Body of pancreas (tissue), 4 donors: ENCODE data around the gene TBCK. TPM values are rescaled to one million over a fixed set of nuclear protein-coding genes. Genes with fewer than 3 reads are reported as not detected.

Source experiments
- ATAC-seq: fragments of 150-250 bp; one replicate; pipeline ENCODE4 v1.9.1; 2016
- DNase-seq, 4 donors: peaks; one replicate each; pipeline ENCODE4 v3.0.0-alpha.2; 2019
- H3K27ac ChIP-seq, 4 donors: fragments of 200-600 bp; sonication (generic); 1 replicate in 3 of 4; 2 replicates in 1 of 4; pipeline versions ENCODE4 v1.5.1 to v1.6.1; 2016 to 2019; ENCODE audit warnings: mild to moderate bottlenecking in 1 of 4, mixed read lengths in 1 of 4, moderate library complexity in 1 of 4
- H3K27me3 ChIP-seq, 2 donors: fragments of 200-600 bp; sonication (generic); one replicate each; pipeline ENCODE4 v1.6.0; 2016; ENCODE audit warnings: mild to moderate bottlenecking in 1 of 2
- H3K36me3 ChIP-seq, 2 donors: fragments of 200-600 bp; sonication (generic); replicated peaks in 1 of 2; 2 replicates each; pipeline ENCODE4 v1.5.1; 2016; ENCODE audit warnings: low read depth in 2 of 2; ENCODE audit not compliant: insufficient read depth in 1 of 2
- H3K4me1 ChIP-seq: fragments of 200-600 bp; sonication (generic); one replicate; pipeline ENCODE4 v1.6.0; 2016
- H3K4me3 ChIP-seq, 2 donors: fragments of 200-600 bp; sonication (generic); 1 replicate in 1 of 2; 2 replicates in 1 of 2; pipeline ENCODE4 v1.5.1; 2016 to 2019
- H3K9me3 ChIP-seq, 3 donors: fragments of 200-600 bp; sonication (generic); 1 replicate in 2 of 3; 2 replicates in 1 of 3; pipeline ENCODE4 v1.5.1; 2016
- CTCF ChIP-seq, 7 experiments: fragments of 450-650 bp in 4 of 7; fragments of 200-600 bp in 3 of 7; sonication (generic) in 3 of 7; IDR thresholded peaks; one replicate each; pipeline ENCODE4 v1.5.1; 2016 to 2019; ENCODE audit warnings: antibody characterized with exemption in 7 of 7
- POLR2A ChIP-seq, 3 donors: fragments of 450-650 bp; IDR thresholded peaks; one replicate each; pipeline ENCODE4 v1.6.1; 2016; ENCODE audit warnings: antibody characterized with exemption in 3 of 3, mild to moderate bottlenecking in 2 of 3
- WGBS, 2 donors: methylation state at CpG; one replicate each; pipeline ENCODE4 v1.1.5; 2017; 5-methylcytosine and 5-hydroxymethylcytosine counted together
- intact Hi-C: fragments of 100-400 bp; cut with DNase I; formaldehyde crosslinking; loops from one replicate; pipeline ENCODE4 v1.15.1; 2023
- total RNA-seq, 2 donors: library from RNA; depleted of rRNA; stranded (reverse); fragments of >200 nt; gene quantifications; one replicate each; pipeline ENCODE4 v1.1.0, GENCODE V29; 2016

The TBCK gene
- total RNA-seq, 2 donors from 2014 or later: 24.7 to 28.5 TPM

GRCh38 chr4:106302062-106302438 is 14.0 kb downstream of the TBCK start:
- ATAC-seq: no peak
- intact Hi-C loops: no loop called here

GRCh38 chr4:106301393-106302061 is 14.5 kb downstream of the TBCK start:
- Histone ChIP-seq H3K4me3 (no peak overlapping the region), H3K27ac (no peak overlapping the region), H3K4me1 (no peaks in the 10 kb centered on the region), H3K27me3 (no peaks in the 10 kb centered on the region), H3K9me3 (no peaks in the 10 kb centered on the region), H3K36me3 (no peaks in the 10 kb centered on the region)
- ATAC-seq: no peak
- TF ChIP-seq CTCF (IDR thresholded peaks at IDR 0.05) (no peak), POLR2A (IDR thresholded peaks at IDR 0.05) (no peak)
- WGBS, 2 donors: 70 to 73% methylated on average over 2 of the region's 2 CpGs
- intact Hi-C loops: no loop called here
- DNase-seq: no peak

More at GRCh38 chr4:106302062-106302438, 14.0 kb downstream of the TBCK start:
- no peak for TF ChIP-seq POLR2A (IDR thresholded peaks at IDR 0.05)
- no peak for TF ChIP-seq CTCF (IDR thresholded peaks at IDR 0.05)
- 85 to 90% methylated on average over 4 of the region's 4 CpGs for WGBS, 2 donors
- Histone ChIP-seq H3K9me3 (no peaks in the 10 kb centered on the region), H3K4me3 (no peak overlapping the region), H3K27me3 (no peaks in the 10 kb centered on the region), H3K36me3 (no peaks in the 10 kb centered on the region), H3K27ac (no peak overlapping the region), H3K4me1 (no peaks in the 10 kb centered on the region)
- DNase-seq: no peak

- DNase-seq (no peak), ATAC-seq (no peak)
- Histone ChIP-seq H3K27me3 (no peaks in the 10 kb centered on the region), H3K9me3 (no peaks in the 10 kb centered on the region), H3K36me3 (peaks cover 0 to 2% of the 10 kb centered on the region in 2 donors), H3K4me1 (no peaks in the 10 kb centered on the region), H3K4me3 (no peak overlapping the region), H3K27ac (no peak overlapping the region)
- TF ChIP-seq CTCF (IDR thresholded peaks at IDR 0.05) (no peak), POLR2A (IDR thresholded peaks at IDR 0.05) (no peak)
- WGBS, 2 donors: 73 to 82% methylated on average over 4 of the region's 4 CpGs
- intact Hi-C loops: no loop called here
Observed at GRCh38 chr4:106299977-106300376, 16.0 kb downstream of the TBCK start.

- H3K36me3 ChIP-seq: peaks cover 0 to 9% of the 10 kb centered on the region in 2 donors
- intact Hi-C loops: no loop called here
- H3K9me3 ChIP-seq: no peaks in the 10 kb centered on the region
- no peaks in the 10 kb centered on the region for H3K27me3 ChIP-seq
- TF ChIP-seq POLR2A (IDR thresholded peaks at IDR 0.05) (no peak), CTCF (IDR thresholded peaks at IDR 0.05) (no peak)
- no peak overlapping the region for H3K27ac ChIP-seq
- no peak overlapping the region for H3K4me3 ChIP-seq
- ATAC-seq (no peak), DNase-seq (no peak)
- H3K4me1 ChIP-seq: no peaks in the 10 kb centered on the region
Observed at GRCh38 chr4:106297245-106298035, 18.6 kb downstream of the TBCK start.
